Caco-2 (cell line): ENCODE measurements around the gene HRH4. TPM values are rescaled to one million over a fixed set of nuclear protein-coding genes. Genes with fewer than 3 reads are reported as not detected.

Experiments used
- BruUV-seq: library from RNA; stranded (reverse); fragments of 400-500 nt; replicated peaks from 2 replicates; lab custom pipeline; 2021; lab: Mats Ljungman, UMichigan
- CTCF ChIA-PET: fragments of 300-600 bp; sonication (Branson Sonifier 250); formaldehyde crosslinking; loops from one replicate; lab custom pipeline; 2022; ENCODE audit warnings: antibody characterized with exemption; lab: Charles Lee
- POLR2A ChIA-PET: fragments of 300-600 bp; sonication (Branson Sonifier 250); formaldehyde crosslinking; loops from one replicate; lab custom pipeline; 2022; ENCODE audit warnings: antibody characterized with exemption; lab: Charles Lee
- DNase-seq, 2 experiments: peaks; one replicate each; pipeline versions ENCODE4 v3.0.0 to v3.0.0-alpha.2; 2020 to 2022
- H3K27me3 ChIP-seq: replicated peaks from 2 replicates; pipeline ENCODE4 v1.6.0; 2011; ENCODE audit warnings: low read length; ENCODE audit not compliant: control insufficient read depth, insufficient read depth
- H3K36me3 ChIP-seq: 2 replicates; pipeline ENCODE4 v1.5.1; 2011; ENCODE audit warnings: low read length; ENCODE audit not compliant: control insufficient read depth, insufficient read depth
- H3K4me1 ChIP-seq: fragments of 250-450 bp; sonication (Bioruptor Pico); 2 replicates; pipeline ENCODE4 v1.5.1; 2020; ENCODE audit warnings: mild to moderate bottlenecking
- H3K4me3 ChIP-seq: 2 replicates; pipeline ENCODE4 v1.5.1; 2011; ENCODE audit warnings: low read depth, mild to moderate bottlenecking, control low read depth, low read length
- H3K9me3 ChIP-seq: fragments of 250-450 bp; sonication (Bioruptor Pico); 2 replicates; pipeline ENCODE4 v1.5.1; 2020; ENCODE audit warnings: mild to moderate bottlenecking, moderate library complexity
- H3K27ac Mint-ChIP-seq: one replicate; pipeline ENCODE4 v1.8.0; 2022; ENCODE audit warnings: mixed read lengths; ENCODE audit not compliant: unreplicated experiment
- H3K27me3 Mint-ChIP-seq: one replicate; pipeline ENCODE4 v1.8.0; 2022; ENCODE audit warnings: mixed read lengths; ENCODE audit not compliant: insufficient read depth, unreplicated experiment
- H3K36me3 Mint-ChIP-seq: one replicate; pipeline ENCODE4 v1.8.0; 2022; ENCODE audit warnings: mild to moderate bottlenecking, mixed read lengths; ENCODE audit not compliant: insufficient read depth, unreplicated experiment
- H3K4me1 Mint-ChIP-seq: one replicate; pipeline ENCODE4 v1.8.0; 2022; ENCODE audit warnings: low read depth, mixed read lengths; ENCODE audit not compliant: unreplicated experiment
- H3K4me3 Mint-ChIP-seq: one replicate; pipeline ENCODE4 v1.8.0; 2022; ENCODE audit warnings: mild to moderate bottlenecking, moderate library complexity, mixed read lengths; ENCODE audit not compliant: unreplicated experiment
- H3K9me3 Mint-ChIP-seq: one replicate; pipeline ENCODE4 v1.8.0; 2022; ENCODE audit warnings: mixed read lengths; ENCODE audit not compliant: unreplicated experiment
- CTCF ChIP-seq, 2 experiments: fragments of 200-600 bp in 1 of 2; IDR thresholded peaks; 1 replicate in 1 of 2; 2 replicates in 1 of 2; pipeline versions ENCODE4 v1.5.1 to v1.8.0; 2011 to 2022; ENCODE audit warnings: antibody characterized with exemption in 1 of 2, control low read depth in 1 of 2, inconsistent platforms in 1 of 2, low read depth in 1 of 2, low read length in 1 of 2, mild to moderate bottlenecking in 1 of 2, moderate library complexity in 1 of 2; ENCODE audit not compliant: insufficient read depth in 1 of 2, severe bottlenecking in 1 of 2, unreplicated experiment in 1 of 2
- intact Hi-C: fragments of 100-400 bp; cut with micrococcal nuclease; formaldehyde crosslinking; loops from one replicate; pipeline ENCODE4 v1.10.0; 2022; ENCODE audit not compliant: unreplicated experiment
- total RNA-seq: library from RNA; stranded (reverse); gene quantifications from 2 replicates; pipeline ENCODE4 v1.2.3, GENCODE V29; 2022

HRH4 gene
- total RNA-seq, 1 experiment from 2014 or later: not detected

- POLR2A ChIA-PET: no interaction called here
- Mint-ChIP-seq H3K4me3 (no peak overlapping the region), H3K9me3 (no peaks in the 10 kb centered on the region), H3K27me3 (no peaks in the 10 kb centered on the region), H3K27ac (no peak overlapping the region), H3K36me3 (no peaks in the 10 kb centered on the region), H3K4me1 (no peaks in the 10 kb centered on the region)
- Histone ChIP-seq H3K27me3 (no peaks in the 10 kb centered on the region), H3K4me3 (no peak overlapping the region), H3K4me1 (no peaks in the 10 kb centered on the region), H3K9me3 (no peaks in the 10 kb centered on the region), H3K36me3 (no peaks in the 10 kb centered on the region)
- TF ChIP-seq CTCF (IDR thresholded peaks at IDR 0.05; ENCODE audit: insufficient read depth in 1 of 2, low read depth in 1 of 2, low read length in 1 of 2, severe bottlenecking in 1 of 2, unreplicated experiment in 1 of 2): no peak
- CTCF ChIA-PET: no interaction called here
- BruUV-seq: no TSS peak
- intact Hi-C loops: no loop called here
- DNase-seq: no peak
Observed at GRCh38 chr18:24474406-24474805, 14.0 kb downstream of the HRH4 start.

- Histone ChIP-seq H3K27me3 (no peaks in the 10 kb centered on the region), H3K9me3 (no peaks in the 10 kb centered on the region), H3K4me1 (no peaks in the 10 kb centered on the region), H3K36me3 (no peaks in the 10 kb centered on the region), H3K4me3 (no peak overlapping the region)
- H3K4me3 Mint-ChIP-seq: no peak overlapping the region
- no peaks in the 10 kb centered on the region for H3K4me1 Mint-ChIP-seq
- no peaks in the 10 kb centered on the region for H3K9me3 Mint-ChIP-seq
- no peaks in the 10 kb centered on the region for H3K36me3 Mint-ChIP-seq
- intact Hi-C loops: no loop called here
- ChIA-PET POLR2A (no interaction called here), CTCF (no interaction called here)
- no TSS peak for BruUV-seq
- no peak for DNase-seq
- no peak overlapping the region for H3K27ac Mint-ChIP-seq
- no peaks in the 10 kb centered on the region for H3K27me3 Mint-ChIP-seq
- no peak for TF ChIP-seq CTCF (IDR thresholded peaks at IDR 0.05; ENCODE audit: insufficient read depth in 1 of 2, low read depth in 1 of 2, low read length in 1 of 2, severe bottlenecking in 1 of 2, unreplicated experiment in 1 of 2)
Observed at GRCh38 chr18:24475926-24476589, 15.6 kb downstream of the HRH4 start.

GRCh38 chr18:24479371-24479770, 18.9 kb downstream of the HRH4 start:
- Histone ChIP-seq H3K4me3 (no peak overlapping the region), H3K4me1 (no peaks in the 10 kb centered on the region), H3K36me3 (no peaks in the 10 kb centered on the region), H3K27me3 (no peaks in the 10 kb centered on the region), H3K9me3 (no peaks in the 10 kb centered on the region)
- Mint-ChIP-seq H3K9me3 (no peaks in the 10 kb centered on the region), H3K27me3 (no peaks in the 10 kb centered on the region), H3K36me3 (no peaks in the 10 kb centered on the region), H3K27ac (no peak overlapping the region), H3K4me1 (no peaks in the 10 kb centered on the region), H3K4me3 (no peak overlapping the region)
- TF ChIP-seq CTCF (IDR thresholded peaks at IDR 0.05; ENCODE audit: insufficient read depth in 1 of 2, low read depth in 1 of 2, low read length in 1 of 2, severe bottlenecking in 1 of 2, unreplicated experiment in 1 of 2): no peak
- no peak for DNase-seq
- POLR2A ChIA-PET: no interaction called here
- CTCF ChIA-PET: no interaction called here
- intact Hi-C loops: no loop called here
- no TSS peak for BruUV-seq
